ENCODE measurements around the gene C1orf185.
"Not testable (repeated sequence)": the region's sequence is repeated elsewhere in the genome, so short reads cannot be mapped to it uniquely, and the experiment has no call there.

C1orf185 gene

DNA sequence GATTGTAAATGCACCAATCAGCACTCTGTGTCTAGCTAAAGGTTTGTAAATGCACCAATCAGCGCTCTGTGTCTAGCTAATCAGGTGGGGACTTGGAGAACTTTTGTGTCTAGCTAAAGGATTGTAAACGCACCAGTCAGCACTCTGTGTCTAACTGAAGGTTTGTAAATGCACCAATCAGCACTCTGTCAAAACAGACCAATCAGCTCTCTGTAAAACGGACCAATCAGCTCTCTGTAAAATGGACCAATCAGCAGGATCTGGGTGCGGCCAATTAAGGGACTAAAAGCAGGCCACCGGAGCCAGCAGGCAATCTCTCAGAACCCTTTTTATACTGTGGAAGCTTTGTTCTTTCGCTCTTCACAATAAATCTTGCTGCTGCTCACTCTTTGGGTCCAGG lies 76.0 kb downstream of the C1orf185 start:
- H3K36me3 ChIP-seq (ENCODE audit: control insufficient read depth, insufficient read depth, low read length); H3K9me3 ChIP-seq (ENCODE audit: control insufficient read depth, insufficient read depth, low read length); H3K4me1 ChIP-seq (ENCODE audit: control insufficient read depth, insufficient read depth, low read length); H3K9ac ChIP-seq (ENCODE audit: low read depth, low read length); H3K4me3 ChIP-seq (ENCODE audit: low read depth, low read length); H3K27me3 ChIP-seq (ENCODE audit: control insufficient read depth, insufficient read depth, low read length): not testable (repeated sequence)

DNA sequence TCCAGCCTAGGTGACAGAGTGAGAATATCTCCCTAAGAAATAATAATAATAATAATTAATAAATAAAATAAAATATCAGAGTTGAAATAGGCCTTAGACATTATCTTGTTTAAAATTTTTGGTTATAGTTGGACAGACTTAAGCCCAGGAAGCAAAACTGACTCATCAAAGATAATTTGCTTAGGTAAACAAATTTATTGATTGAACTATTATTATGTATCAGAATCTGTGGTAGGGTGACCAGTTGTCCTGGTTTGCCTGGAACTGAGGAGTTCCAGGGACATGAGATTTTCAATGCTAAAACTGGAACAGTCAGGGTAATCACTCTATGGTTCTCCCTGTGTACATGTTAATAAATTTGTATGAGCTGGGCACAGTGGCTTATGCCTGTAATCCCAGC lies 86.2 kb downstream of the C1orf185 start:
- H3K36me3 ChIP-seq (ENCODE audit: control insufficient read depth, insufficient read depth, low read length): no peaks in the 10 kb centered on the region
- no peaks in the 10 kb centered on the region for H3K4me1 ChIP-seq (ENCODE audit: control insufficient read depth, insufficient read depth, low read length)
- H3K4me3 ChIP-seq (ENCODE audit: low read depth, low read length): no peak overlapping the region
- no peak overlapping the region for H3K9ac ChIP-seq (ENCODE audit: low read depth, low read length)
- no peaks in the 10 kb centered on the region for H3K9me3 ChIP-seq (ENCODE audit: control insufficient read depth, insufficient read depth, low read length)
- H3K27me3 ChIP-seq (ENCODE audit: control insufficient read depth, insufficient read depth, low read length): no peaks in the 10 kb centered on the region

DNA sequence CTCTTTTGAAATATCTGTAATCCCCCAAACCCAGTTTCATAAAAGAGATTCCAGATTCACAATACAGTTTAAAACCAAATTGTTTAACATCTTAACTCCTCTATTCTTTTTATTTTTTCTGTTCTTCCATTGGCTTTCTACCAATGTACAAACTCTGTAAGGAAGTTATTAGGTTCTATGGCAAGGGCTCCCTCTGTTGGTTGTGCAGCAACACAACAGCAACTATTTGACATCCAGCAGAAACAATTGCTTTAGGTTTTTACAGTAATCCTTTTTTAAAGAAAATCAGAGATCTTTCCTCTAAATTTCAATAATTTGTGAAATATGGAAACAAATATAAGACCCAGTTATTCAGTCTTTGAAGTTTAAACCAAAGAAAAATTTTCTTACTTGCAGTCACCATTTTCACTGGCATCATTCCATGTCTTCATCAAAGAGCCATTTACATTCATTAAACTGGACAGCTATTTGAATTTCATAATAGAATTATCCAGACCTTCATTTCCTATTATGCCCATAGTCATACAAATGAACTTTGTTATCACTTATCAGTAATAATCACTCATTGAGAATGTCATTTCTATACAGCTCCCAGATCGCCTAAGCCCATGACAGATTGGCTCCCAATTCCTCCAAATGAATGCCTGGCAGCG lies 87.5 kb downstream of the C1orf185 start:
- Histone ChIP-seq H3K9ac (ENCODE audit: low read depth, low read length) (no peak overlapping the region), H3K36me3 (ENCODE audit: control insufficient read depth, insufficient read depth, low read length) (no peaks in the 10 kb centered on the region), H3K4me1 (ENCODE audit: control insufficient read depth, insufficient read depth, low read length) (no peaks in the 10 kb centered on the region), H3K4me3 (ENCODE audit: low read depth, low read length) (no peak overlapping the region), H3K9me3 (ENCODE audit: control insufficient read depth, insufficient read depth, low read length) (no peaks in the 10 kb centered on the region), H3K27me3 (ENCODE audit: control insufficient read depth, insufficient read depth, low read length) (no peaks in the 10 kb centered on the region)

DNA sequence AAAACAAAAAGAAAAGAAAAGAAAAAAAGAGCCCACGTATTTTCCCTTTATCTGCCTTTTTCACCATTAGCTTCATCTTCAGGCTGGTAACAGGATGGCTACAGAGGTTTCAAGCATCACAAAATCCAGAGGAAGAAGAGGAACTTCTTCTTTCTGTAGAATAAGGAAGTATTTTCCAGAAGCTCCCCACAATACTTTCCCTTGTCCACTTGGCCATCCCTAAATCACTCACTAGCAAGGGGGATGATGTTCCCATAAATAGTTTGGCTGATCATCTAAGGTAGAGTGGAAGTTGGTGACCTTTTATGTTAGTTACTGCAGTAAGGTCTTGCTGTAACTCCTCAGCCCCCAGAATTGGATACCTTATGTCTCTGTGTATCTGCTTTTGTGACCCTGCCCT lies 88.9 kb downstream of the C1orf185 start:
- H3K9ac ChIP-seq (ENCODE audit: low read depth, low read length): no peak overlapping the region
- no peaks in the 10 kb centered on the region for H3K9me3 ChIP-seq (ENCODE audit: control insufficient read depth, insufficient read depth, low read length)
- H3K36me3 ChIP-seq (ENCODE audit: control insufficient read depth, insufficient read depth, low read length): no peaks in the 10 kb centered on the region
- H3K27me3 ChIP-seq (ENCODE audit: control insufficient read depth, insufficient read depth, low read length): no peaks in the 10 kb centered on the region
- H3K4me1 ChIP-seq (ENCODE audit: control insufficient read depth, insufficient read depth, low read length): no peaks in the 10 kb centered on the region
- H3K4me3 ChIP-seq (ENCODE audit: low read depth, low read length): no peak overlapping the region

DNA sequence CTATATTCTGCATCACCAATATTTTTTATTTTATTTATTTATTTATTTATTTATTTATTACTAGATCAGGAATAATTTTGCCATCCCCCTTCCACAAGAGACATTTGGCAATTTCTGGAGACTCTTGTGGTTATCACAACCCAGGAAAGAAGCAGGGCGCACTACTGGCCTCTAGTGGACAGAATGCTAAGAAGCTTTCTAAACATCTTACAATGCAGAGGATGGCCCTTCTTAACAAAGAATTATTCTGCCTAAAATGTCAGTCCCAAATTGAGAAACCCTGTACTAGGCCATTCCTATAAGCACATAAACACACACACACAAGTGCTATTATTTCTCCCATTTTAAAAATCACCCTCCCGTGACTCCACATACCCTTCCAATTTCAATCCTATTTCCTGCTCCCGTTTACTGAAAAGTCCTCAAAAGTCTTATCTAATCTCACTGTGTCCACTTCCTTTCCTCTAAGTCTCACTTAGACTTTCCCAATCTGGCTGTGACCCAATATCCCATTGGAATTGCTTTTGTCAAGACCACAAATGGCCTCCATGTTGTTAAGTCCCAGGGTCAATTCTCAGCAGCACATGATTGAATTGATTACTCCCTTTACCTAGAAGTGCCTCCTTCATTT lies 90.3 kb downstream of the C1orf185 start:
- Histone ChIP-seq H3K27me3 (ENCODE audit: control insufficient read depth, insufficient read depth, low read length) (no peaks in the 10 kb centered on the region), H3K9me3 (ENCODE audit: control insufficient read depth, insufficient read depth, low read length) (no peaks in the 10 kb centered on the region), H3K36me3 (ENCODE audit: control insufficient read depth, insufficient read depth, low read length) (no peaks in the 10 kb centered on the region), H3K4me1 (ENCODE audit: control insufficient read depth, insufficient read depth, low read length) (no peaks in the 10 kb centered on the region), H3K9ac (ENCODE audit: low read depth, low read length) (no peak overlapping the region), H3K4me3 (ENCODE audit: low read depth, low read length) (no peak overlapping the region)

DNA sequence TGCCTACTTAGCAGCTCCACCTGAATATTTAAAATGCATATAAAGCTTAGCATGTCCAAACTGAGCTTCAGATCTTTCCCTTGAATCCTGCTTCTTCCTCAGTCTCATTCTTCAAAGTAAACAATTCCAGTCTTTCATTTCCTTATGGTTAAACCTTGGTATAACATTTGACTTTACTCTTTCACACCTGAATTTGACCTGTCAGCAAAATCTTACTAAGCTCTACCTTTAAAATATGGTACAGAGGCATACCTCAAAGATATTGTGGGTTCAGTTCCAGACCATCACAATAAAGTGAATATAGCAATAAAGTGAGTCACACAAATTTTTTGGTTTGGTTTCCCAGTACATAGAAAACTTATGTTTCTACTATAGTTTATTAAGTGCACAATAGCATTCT lies 91.5 kb downstream of the C1orf185 start:
- Histone ChIP-seq H3K36me3 (ENCODE audit: control insufficient read depth, insufficient read depth, low read length) (no peaks in the 10 kb centered on the region), H3K27me3 (ENCODE audit: control insufficient read depth, insufficient read depth, low read length) (no peaks in the 10 kb centered on the region), H3K4me3 (ENCODE audit: low read depth, low read length) (no peak overlapping the region), H3K9ac (ENCODE audit: low read depth, low read length) (no peak overlapping the region), H3K9me3 (ENCODE audit: control insufficient read depth, insufficient read depth, low read length) (no peaks in the 10 kb centered on the region), H3K4me1 (ENCODE audit: control insufficient read depth, insufficient read depth, low read length) (no peaks in the 10 kb centered on the region)

All from iPS-15b (cell line).